Activated CD4-positive, alpha-beta T cell treated with anti-CD3 and anti-CD28 coated beads, Interleukin-2, amount 50 U/mL, for 1 hour (primary cell): ENCODE measurements around the gene DYNC1H1.
"Not testable (repeated sequence)": the region's sequence is repeated elsewhere in the genome, so short reads cannot be mapped to it uniquely, and the experiment has no call there.

Experiments
- DNase-seq: peaks from one replicate; pipeline ENCODE4 v3.0.0-alpha.2; 2020

The DYNC1H1 gene

DNA sequence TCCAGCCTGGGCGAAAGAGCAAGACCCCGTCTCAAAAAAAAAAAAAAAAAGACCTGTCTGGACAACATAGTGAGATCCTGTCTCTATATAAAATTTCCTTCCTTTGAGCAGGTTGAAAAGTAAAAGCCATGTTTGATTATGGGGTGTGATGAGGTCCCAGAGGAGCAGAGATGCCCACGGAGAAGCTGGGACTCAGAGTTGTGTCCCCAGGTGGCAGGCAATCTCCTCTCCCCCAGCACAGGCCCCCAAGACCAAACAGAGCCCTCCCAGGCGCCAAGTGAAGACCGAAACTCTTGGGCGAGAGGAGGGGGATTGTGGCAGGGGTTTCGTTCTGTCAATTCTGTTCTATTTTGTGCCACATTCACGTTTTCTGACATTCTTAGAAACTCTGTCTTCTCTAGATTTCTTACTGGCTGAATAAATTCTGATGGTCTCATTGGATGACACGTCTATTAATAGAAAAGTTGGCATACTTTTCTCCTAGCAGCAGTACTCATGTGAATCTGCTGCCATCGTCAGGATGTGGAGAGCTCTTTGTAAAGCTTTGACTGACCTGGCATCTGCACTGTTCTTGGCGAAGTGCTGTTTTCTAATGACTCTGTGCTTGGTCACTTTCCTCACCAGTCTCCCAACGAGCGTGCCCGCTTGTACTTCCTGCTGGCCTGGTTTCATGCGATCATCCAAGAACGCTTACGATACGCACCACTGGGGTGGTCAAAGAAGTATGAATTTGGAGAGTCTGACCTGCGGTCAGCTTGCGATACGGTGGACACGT, 79.1 kb downstream of the DYNC1H1 start:
- DNase-seq, result no peak

DNA sequence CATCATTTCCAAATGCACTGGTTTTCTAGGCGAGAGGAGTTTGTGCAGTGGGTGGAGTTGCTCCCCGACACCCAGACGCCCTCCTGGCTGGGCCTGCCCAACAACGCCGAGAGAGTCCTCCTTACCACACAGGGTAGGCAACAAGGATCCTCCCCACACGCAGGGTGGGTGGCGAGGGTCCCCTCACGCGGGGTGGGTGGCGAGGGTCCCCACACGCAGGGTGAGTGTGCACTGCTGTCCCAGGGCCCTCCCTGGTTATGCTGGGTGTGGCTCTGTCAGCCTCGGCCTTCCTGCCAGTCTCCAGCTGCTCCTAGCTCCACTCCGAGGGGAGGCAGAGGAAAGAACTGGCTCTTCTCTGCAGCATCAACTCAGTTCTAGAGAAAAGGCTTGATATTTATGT, 80.2 kb downstream of the DYNC1H1 start:
- no peak for DNase-seq

DNA sequence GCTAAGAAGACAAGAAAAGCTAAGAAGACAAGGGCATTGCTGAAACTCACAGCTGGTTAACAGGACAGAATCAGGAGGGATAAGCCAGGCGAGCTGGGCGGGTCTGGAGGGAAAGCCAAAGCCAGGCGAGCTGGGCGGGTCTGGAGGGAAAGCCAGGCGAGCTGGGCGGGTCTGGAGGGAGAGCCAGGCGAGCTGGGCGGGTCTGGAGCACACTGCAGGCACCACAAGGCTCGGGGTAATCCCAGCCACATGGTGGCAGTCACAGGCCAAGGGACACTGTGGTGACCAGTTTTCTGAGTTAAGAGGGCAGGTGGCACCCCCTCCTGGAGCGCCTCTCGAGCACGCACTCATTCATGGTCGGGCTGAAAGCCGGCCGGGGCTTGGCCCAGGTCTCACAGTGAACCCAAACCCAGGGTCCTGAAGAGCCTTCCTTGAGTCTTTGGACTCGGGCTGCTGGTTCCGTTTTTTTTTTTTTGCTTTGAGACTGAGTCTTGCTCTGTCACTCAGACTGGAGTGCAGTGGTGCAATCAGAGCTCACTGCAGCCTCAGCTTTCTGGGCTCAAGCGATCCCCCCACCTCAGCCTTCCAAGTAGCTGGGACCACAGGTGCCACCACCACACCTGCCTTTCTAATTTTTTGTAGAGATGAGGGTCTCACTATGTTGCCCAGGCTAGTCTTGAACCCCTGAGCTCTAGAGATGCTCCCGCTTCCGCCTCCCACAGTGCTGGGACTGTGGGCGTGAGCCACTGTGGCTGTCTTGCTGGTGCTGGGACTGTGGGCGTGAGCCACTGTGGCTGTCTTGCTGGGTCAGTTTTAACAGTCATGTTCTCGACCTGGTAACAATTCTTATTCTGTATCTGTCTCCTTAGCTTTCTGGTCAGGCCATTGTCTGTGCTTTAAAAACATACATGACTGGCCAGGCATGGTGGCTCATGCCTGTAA, 82.2 kb downstream of the DYNC1H1 start:
- DNase-seq, result no peak

DNA sequence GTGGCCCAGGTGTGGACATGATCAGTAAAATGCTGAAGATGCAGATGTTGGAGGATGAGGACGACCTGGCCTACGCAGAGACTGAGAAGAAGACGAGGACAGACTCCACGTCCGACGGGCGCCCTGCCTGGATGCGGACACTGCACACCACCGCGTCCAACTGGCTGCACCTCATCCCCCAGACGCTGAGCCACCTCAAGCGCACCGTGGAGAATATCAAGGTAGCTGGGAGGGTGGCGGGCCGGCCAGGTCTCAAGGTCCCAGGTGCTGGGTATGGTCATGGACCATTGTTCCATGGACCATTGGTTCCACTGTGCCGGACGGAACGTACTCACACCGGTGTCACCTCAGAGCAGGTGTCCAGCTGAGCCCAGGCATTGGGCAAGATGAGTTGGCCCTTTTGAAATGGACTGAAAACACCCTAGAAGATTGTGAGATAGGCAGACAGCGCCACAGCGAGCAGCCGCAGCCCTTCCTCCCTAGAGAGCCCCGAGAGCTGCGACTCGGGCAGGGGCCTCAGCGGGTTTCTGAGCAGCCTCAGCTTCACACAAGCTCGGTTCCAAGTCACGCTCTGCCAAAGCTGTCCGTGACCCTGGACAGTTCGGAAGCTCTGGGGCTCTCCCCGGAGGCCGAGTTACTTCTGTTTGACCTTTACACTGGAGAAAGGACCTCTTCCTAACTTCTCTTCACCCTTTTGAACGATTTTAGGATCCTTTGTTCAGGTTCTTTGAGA, 83.6 kb downstream of the DYNC1H1 start:
- no peak for DNase-seq

DNA sequence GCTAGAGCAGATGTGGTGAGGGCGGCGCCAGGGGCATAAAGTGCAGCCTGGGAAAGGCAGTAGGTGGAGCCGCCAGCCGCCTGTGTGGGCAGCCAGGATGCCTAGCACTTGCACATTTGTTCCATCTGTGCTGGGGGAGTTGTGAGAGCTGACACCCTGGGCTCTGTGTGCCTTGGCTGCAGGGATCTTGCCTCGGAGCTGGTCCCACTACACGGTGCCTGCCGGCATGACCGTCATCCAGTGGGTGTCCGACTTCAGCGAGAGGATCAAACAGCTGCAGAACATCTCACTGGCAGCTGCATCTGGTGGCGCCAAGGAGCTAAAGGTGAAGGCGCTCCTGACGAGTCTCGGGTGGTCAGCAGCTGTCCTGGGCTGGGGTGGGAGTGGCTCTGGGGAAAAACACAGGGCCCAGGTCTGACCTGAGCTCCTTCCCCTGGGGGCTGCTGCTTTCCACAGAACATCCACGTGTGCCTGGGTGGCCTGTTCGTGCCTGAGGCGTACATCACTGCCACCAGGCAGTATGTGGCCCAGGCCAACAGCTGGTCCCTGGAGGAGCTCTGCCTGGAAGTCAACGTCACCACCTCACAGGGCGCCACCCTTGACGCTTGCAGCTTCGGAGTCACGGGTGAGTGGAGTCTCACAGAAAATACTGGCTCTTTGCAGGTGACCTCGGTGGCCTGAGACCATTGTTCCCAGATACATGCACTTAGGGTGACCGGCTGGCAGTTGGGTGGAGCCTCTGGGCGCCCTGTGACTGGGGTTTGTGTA, 85.1 kb downstream of the DYNC1H1 start:
- no peak for DNase-seq

DNA sequence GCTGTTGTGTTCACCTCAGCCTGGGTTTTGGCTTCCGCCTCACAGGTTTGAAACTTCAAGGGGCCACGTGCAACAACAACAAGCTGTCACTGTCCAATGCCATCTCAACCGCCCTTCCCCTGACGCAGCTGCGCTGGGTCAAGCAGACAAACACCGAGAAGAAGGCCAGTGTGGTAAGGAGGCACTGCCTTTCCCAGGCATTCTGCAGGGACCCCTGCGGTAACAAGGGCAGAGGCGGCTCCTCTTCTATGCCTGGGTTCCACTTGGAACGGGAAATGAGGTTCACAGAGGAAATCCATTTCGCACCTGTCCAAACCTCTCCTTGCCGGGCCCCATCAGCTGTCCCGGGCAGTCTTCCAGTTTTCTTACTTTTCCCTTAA, 85.6 kb downstream of the DYNC1H1 start:
- no peak for DNase-seq

DNA sequence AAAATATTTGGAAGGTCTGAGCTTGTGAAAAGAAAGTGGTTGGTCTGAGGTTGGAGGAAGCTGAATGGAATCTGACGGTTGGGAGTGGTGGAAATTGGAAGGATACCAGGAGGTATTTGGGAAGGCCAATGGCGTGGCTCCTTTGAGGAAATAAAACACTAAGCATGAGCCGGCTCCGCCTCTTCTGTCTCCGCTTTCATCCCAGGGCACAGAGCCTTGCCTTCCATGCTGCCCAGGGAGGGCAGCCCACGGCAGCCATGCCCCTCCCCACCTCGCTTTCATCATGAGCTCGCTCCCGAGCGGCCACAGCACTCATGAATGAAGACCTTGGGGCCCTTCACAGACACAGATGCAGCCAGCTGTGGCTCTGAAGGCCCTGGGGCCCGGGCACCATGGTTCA, 86.3 kb downstream of the DYNC1H1 start:
- no peak for DNase-seq

DNA sequence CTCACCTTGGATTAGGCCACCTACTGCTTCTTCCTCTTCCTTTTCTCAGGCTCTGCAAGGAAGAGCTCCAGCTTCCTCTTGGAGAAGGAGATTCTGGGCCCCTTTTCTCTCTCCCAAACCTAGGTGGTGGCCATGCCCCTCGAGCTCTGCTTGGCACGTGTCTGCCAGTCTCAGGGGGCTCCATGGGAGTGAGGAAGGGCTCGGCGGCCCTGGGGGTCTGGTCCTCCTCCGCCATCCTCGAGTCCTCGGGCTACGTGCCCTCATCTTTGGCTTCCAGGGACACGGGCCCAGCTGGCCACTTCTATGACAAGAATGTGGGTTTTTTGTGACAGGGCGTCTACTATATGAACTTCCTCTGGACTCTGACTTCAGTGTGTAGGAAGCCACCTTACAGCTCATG, 88.1 kb downstream of the DYNC1H1 start:
- DNase-seq, result no peak

DNA sequence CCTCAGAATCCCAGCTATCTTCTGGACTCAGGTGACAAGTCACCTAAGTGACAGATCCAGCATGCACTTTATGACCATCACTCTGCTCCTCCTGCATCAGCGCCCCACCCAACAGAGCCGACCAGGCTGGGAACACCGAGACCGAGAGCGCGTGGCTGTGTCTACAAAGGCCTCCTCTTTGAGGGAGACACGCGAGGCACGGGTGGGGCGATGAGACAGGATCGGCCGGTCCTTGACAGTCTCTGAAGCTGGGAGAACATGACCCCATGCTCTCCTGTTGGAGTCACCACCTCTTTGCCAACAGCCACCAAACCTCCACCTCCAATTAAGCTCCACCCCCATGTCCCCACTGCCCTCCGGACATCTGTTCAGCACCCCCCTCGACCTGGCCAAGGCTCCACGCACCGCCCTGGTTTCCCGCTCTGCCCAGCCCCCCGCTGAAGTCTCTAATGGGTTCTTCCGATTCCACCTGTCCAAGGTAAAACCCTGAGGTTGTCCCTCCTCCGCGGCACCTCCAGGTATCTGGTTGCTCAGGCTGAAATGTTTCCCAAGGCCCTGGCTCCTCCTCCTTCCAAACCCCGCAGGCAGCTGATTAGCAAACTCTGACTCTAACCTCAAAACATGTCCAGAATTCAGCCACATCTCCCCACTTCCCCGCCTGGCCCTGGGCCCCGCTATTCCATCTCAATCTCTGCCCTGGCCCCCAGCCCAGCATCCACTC, 91.0 kb downstream of the DYNC1H1 start:
- no peak for DNase-seq

DNA sequence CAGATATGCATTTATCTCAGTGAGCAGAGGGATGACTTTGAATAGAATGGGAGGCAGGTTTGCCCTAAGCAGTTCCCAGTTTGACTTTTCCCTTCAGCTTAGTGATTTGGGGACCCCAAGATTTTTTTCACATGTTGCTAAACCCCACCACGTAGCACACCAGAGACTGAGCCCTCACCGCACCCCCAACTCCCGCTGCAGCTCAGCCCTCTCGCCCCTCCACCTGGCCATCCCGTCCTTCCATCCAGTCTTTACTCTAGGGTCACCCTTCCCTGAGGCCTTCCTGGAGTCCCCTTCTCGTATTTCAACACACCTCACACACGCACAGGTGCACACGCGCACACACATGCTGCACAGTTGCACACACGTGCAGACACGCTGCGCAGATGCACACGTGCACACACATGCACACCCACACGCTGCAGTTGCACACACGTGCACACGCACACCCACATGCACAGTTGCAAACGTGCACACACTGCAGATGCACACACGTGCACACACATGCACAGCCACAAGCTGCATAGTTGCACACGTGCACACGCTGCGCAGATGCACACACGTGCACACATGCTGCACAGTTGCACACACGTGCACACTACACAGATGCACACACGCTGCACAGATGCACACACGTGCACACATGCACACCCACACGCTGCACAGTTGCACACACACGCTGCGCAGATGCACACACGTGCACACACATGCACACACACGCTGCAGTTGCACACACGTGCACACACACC, 92.5 kb downstream of the DYNC1H1 start:
- no peak for DNase-seq

DNA sequence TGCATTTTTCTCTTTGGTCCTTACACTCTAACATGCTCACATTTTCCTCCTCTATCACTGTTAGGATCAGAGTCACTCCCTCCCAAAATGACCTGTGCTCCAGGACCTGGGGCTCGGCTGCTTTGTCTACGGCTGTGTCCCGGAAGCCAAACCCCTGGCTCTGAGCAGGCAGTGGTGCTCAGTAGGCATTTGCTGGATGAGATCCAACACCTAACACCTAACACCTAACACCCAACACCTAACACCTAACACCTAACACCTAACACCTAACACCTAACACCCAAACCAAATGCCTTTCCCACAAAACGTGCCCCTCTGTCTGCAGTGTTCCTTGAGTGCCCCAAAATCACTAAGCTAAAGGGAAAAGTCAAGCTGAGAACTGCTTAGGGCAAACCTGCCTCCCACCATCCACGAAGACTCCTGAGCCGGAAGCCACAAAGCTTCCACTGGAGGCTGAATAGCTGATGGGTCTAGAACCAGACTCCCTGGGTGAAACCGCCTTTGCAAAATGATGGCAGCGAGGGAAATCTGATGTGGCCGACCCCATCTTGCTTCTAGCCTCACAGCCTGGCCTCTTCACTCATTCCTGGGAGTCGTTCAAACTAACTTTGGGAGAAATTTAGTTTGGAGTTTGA, 93.2 kb downstream of the DYNC1H1 start:
- DNase-seq, result no peak

DNA sequence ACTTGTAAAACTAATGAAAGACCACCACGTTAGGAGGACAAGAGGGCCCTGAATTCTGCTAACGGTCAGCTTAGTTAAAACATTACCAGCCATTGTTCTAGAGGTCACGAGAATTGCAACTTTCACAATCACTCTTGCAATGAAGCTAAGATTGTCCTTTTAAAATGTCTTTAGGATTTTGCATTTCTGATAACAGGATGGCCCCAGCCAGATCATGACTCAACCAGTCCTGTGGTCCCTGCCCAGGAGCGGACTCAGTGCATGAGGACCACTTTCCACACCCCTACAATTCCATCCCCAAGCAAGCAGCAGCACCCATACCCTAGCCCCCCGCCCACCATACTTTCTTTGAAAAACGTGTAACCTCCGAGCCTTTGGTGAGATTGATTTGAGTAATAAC, 93.8 kb downstream of the DYNC1H1 start:
- no peak for DNase-seq

DNA sequence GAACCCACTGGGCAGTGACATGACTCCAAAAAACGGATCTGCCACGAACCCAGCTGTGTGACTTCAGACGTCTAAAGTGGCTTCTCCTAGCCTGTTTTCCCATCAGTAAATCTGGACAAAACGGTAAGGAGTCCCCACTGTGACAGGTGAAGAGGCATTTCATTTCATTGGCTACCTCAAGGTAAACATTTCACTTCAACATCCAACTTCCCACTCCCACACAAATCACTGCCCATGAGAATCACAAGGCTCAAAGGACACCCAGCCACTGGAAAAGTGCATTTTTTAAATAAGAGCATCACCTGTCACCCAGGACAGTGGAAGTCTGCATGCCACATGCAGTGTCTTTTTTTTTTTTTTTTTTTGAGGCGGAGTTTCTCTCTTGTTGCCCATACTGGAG, 94.6 kb downstream of the DYNC1H1 start:
- DNase-seq, result no peak

DNA sequence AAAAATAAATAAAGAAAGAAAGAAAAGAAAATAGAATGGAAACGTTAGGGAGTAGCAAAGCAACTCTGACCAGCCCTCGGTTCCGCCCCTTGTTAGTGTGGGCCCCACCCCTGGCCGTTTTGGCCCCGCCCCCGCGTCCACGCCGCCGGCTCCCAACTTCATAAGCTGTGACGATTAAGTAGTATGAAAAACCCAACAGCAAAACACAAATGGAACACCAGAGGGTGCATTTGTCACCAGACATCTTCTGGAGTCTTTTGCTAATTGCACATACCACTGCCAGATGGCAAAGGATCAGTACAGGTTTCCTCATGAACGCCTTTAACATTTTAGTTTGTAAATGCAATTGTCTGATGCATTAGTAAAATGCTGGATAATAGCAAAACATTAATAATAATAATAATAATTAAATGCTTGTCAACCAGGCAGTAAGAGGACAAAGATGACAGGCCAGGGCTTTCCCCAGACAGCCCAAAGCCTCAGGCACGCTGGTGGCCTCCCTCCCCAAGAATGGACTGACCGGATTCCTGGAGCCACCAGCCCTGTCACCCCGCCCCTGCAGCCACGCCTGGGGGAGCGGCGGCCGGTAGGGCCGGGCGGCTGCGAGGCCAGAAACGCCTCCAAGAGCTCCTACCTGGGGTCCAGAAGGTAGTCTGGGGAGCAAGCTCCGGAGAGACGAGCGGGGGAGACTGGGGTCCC, 98.9 kb downstream of the DYNC1H1 start:
- DNase-seq, result peak; percentile 66

DNA sequence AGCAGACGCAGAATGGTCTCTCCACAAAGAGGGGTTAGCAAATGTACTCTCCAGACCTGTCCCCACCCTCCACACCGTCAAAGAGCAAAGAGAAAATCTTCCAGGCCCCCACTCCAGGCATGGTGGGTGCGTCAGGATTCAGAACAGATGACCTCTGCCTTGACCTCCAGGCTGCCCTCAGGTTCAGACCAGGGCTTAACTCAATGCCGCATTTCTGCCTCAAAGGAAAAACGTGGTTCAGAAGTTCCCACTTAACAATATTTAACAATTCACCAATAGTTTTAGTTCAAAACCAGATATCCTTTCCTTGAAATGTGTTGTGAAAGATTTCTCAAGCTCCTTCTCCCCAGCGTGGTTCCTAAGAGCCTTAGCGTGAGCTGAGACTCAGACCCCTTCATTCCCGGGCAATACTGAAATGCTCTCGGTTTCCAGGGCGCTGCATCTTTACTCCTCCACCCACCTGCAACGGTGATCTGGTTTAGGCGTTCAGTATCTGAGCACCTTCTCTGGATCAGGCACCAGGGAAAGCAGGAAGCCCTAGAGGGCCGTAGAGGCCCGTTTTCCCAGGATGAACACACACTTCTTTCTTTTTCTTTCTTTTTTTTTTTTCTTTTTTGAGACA, 99.5 kb downstream of the DYNC1H1 start:
- no peak for DNase-seq

DNA sequence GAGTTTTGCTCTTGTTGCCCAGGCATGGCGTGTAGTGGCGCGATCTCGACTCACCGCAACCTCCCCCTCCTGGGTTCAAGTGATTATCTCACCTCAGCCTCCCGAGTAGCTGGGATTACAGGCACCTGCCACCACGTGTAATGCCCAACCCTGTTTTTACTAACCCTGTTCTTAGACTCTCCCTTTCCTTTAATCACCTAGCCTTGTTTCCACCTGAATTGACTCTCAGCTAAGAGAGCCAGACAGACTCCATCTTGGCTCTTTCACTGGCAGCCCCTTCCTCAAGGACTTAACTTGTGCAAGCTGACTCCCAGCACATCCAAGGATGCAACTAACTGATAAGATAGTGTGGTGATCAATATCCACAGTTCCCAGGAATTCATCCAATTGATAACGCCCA, 100.2 kb downstream of the DYNC1H1 start:
- not testable (repeated sequence) for DNase-seq

DNA sequence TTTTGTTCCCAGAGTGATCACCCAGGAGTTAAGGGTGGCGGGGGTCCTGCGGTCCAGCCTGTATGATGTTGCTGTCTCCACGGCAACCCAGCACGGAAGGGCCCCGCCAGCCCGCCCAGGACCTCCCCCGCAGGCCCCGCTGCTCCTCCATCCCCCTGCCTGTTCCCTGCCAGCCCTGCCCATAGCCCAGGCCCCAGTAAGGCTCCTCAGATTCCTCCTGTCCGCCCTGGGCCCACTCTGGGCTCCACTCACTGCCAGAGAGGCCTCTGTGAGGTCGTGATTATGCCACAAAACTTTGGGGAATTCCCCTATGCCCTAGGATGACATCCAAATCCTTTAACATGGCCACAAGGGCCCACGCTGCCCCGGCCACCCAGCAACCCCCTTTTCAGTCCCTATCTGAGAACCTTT, 101.7 kb downstream of the DYNC1H1 start:
- no peak for DNase-seq

DNA sequence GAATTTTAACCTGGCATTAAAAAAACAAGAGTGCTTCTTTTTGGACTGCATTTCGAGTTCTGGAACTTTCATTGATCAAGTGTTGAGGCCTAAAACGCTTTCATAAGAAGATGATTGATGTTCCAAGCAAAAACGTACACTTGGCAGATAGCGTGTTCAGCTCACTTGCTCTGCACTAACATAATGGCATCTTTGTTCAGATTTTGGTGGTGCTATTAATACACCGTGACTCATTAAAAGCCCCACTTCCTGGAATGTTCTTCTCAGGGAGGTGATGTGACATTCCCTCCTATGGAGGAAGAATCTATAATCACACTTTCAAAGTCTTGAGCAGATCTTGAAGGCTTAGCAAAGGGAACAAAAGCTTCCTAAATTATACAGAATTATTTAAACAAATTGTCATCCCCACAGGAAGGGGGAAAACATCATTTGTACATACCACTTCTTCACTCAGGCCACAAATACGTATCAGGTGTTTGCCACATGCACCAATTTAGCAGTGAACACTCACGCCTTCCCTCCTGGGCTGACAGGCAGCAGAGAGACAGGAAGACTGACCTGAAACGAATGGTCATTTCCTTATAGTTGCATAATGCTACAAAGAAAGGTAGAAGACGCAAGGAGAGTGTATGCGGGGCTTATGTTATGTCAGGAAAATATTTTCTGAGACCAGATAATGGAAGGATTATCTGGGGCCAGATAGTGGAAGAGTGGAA, 107.1 kb downstream of the DYNC1H1 start:
- no peak for DNase-seq

DNA sequence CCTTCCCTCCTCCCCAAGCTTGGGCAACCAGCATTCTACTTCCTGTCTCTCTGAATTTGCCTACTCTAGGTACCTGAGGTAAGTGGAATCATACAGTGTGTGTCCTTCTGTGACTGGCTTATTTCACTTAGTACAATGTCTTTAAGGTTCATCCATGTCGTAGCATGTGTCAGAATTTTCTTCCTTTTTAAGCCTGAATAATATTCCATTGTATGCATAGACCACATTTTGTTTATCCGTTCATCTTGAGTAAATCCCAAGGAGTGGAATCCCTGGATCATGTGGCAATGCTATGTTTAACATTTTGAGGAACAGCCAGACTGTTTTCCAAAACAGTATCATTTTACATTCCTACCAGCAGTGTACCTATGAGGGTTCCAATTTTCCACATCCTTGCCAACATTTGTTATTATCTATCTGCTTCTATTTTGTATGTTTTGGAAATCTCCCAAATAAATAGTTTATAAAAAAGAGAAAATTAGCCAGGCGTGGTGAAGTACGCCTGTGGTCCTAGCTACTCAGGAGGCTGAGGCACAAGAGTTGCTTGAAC, 110.1 kb downstream of the DYNC1H1 start:
- no peak for DNase-seq
